Panc1 (cell line): ENCODE results near the gene KRT1.

Source experiments
- POLR2AphosphoS5 ChIP-seq: IDR thresholded peaks from 2 replicates; pipeline ENCODE4 v1.6.1; 2012; ENCODE audit warnings: mild to moderate bottlenecking, low read depth, low read length, moderate library complexity
- TF ChIP-seq, protein P1 (sequence below): fragments of 450-650 bp; IDR thresholded peaks from 2 replicates; pipeline ENCODE4 v1.5.1; 2017; ENCODE audit warnings: mild to moderate bottlenecking
- TF ChIP-seq, protein P2 (sequence below), 2 experiments: IDR thresholded peaks; 2 replicates each; pipeline ENCODE4 v1.6.1; 2011 to 2012; ENCODE audit warnings: low read depth in 2 of 2, control low read depth in 1 of 2, low read length in 1 of 2, mild to moderate bottlenecking in 1 of 2, moderate library complexity in 1 of 2; ENCODE audit not compliant: insufficient read depth in 1 of 2

DNA sequence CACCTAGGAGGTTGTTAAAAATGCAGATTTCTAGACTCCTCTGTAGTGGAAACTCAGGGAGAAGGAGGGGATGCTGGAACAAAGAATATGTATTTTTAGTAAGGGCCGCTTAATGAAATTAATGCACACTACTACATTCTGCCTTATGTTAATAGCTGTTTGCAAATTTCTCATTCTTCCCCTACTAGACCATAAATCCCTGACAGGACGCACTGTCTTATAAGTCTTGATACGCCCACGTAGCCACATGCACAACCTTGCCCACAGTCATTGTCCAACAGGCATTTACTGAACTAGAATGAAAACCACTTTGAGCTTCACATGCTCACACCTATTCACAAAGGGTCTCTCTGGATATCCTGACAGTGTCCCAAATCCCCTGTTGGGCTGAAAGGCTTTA lies 38.7 kb downstream of the KRT1 start:
- TF ChIP-seq, protein P1, sequence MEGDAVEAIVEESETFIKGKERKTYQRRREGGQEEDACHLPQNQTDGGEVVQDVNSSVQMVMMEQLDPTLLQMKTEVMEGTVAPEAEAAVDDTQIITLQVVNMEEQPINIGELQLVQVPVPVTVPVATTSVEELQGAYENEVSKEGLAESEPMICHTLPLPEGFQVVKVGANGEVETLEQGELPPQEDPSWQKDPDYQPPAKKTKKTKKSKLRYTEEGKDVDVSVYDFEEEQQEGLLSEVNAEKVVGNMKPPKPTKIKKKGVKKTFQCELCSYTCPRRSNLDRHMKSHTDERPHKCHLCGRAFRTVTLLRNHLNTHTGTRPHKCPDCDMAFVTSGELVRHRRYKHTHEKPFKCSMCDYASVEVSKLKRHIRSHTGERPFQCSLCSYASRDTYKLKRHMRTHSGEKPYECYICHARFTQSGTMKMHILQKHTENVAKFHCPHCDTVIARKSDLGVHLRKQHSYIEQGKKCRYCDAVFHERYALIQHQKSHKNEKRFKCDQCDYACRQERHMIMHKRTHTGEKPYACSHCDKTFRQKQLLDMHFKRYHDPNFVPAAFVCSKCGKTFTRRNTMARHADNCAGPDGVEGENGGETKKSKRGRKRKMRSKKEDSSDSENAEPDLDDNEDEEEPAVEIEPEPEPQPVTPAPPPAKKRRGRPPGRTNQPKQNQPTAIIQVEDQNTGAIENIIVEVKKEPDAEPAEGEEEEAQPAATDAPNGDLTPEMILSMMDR = no peak
- no peak for TF ChIP-seq POLR2AphosphoS5
- TF ChIP-seq, protein P2, sequence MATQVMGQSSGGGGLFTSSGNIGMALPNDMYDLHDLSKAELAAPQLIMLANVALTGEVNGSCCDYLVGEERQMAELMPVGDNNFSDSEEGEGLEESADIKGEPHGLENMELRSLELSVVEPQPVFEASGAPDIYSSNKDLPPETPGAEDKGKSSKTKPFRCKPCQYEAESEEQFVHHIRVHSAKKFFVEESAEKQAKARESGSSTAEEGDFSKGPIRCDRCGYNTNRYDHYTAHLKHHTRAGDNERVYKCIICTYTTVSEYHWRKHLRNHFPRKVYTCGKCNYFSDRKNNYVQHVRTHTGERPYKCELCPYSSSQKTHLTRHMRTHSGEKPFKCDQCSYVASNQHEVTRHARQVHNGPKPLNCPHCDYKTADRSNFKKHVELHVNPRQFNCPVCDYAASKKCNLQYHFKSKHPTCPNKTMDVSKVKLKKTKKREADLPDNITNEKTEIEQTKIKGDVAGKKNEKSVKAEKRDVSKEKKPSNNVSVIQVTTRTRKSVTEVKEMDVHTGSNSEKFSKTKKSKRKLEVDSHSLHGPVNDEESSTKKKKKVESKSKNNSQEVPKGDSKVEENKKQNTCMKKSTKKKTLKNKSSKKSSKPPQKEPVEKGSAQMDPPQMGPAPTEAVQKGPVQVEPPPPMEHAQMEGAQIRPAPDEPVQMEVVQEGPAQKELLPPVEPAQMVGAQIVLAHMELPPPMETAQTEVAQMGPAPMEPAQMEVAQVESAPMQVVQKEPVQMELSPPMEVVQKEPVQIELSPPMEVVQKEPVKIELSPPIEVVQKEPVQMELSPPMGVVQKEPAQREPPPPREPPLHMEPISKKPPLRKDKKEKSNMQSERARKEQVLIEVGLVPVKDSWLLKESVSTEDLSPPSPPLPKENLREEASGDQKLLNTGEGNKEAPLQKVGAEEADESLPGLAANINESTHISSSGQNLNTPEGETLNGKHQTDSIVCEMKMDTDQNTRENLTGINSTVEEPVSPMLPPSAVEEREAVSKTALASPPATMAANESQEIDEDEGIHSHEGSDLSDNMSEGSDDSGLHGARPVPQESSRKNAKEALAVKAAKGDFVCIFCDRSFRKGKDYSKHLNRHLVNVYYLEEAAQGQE (IDR thresholded peaks at IDR 0.05; ENCODE audit: insufficient read depth in 1 of 2, low read depth in 2 of 2, low read length in 1 of 2) = no peak
